Activated effector memory CD4-positive, alpha-beta T cell treated with anti-CD3 and anti-CD28 coated beads, Interleukin-2, amount 50 U/mL, for 16 hours (primary cell): ENCODE measurements around the gene SLC16A11.
A peak's percentile ranks its signal among the peaks of the same experiment; 100 is the strongest.
"Not testable (repeated sequence)": the region's sequence is repeated elsewhere in the genome, so short reads cannot be mapped to it uniquely, and the experiment has no call there.

Experiments used
- DNase-seq: peaks from one replicate; pipeline ENCODE4 v3.0.0-alpha.2; 2020

The SLC16A11 gene

GRCh38 chr17:7058831-7059447 lies 15.0 kb upstream of the SLC16A11 start:
- no peak for DNase-seq

GRCh38 chr17:7056386-7056785 lies 12.5 kb upstream of the SLC16A11 start:
- no peak for DNase-seq

GRCh38 chr17:7050583-7050982 lies 6.7 kb upstream of the SLC16A11 start:
- DNase-seq, result not testable (repeated sequence)

- DNase-seq, result no peak
Observed at GRCh38 chr17:7048968-7049367, 5.1 kb upstream of the SLC16A11 start.

- peak; percentile 72 for DNase-seq
Observed at GRCh38 chr17:7047566-7047965, 3.7 kb upstream of the SLC16A11 start.

GRCh38 chr17:7046725-7047397 lies 3.0 kb upstream of the SLC16A11 start:
- DNase-seq, result peak; percentile 90

- peak; percentile 82 for DNase-seq
Observed at GRCh38 chr17:7046127-7046724, 2.3 kb upstream of the SLC16A11 start.

- DNase-seq, result peak; percentile 66
Observed at GRCh38 chr17:7045492-7046126, 1.7 kb upstream of the SLC16A11 start.

GRCh38 chr17:7043182-7043496 lies 753 bp downstream of the SLC16A11 start:
- no peak for DNase-seq

- peak; percentile 75 for DNase-seq
Observed at GRCh38 chr17:7042501-7043181, 1.3 kb downstream of the SLC16A11 start.

- DNase-seq, result peak; percentile 73
Observed at GRCh38 chr17:7041607-7042500, 2.0 kb downstream of the SLC16A11 start.

GRCh38 chr17:7039832-7040231 lies 4.1 kb downstream of the SLC16A11 start:
- DNase-seq, result no peak

- no peak for DNase-seq
Observed at GRCh38 chr17:7038025-7038862, 5.6 kb downstream of the SLC16A11 start.

- DNase-seq, result peak; percentile 99
Observed at GRCh38 chr17:7035591-7036368, 8.1 kb downstream of the SLC16A11 start, which contains the start of gene SLC16A13. Gene SLC16A13 (plus strand): TSS chr17:7036015. CDS start chr17:7036383, 368 bp downstream.

GRCh38 chr17:7034955-7035590 lies 8.8 kb downstream of the SLC16A11 start:
- DNase-seq, result peak; percentile 81

GRCh38 chr17:7029659-7030058 lies 14.2 kb downstream of the SLC16A11 start:
- peak; percentile 83 for DNase-seq

- DNase-seq, result no peak
Observed at GRCh38 chr17:7029096-7029495, 14.8 kb downstream of the SLC16A11 start.

GRCh38 chr17:7027335-7027734 lies 16.6 kb downstream of the SLC16A11 start:
- no peak for DNase-seq

GRCh38 chr17:7026471-7027115 lies 17.3 kb downstream of the SLC16A11 start:
- DNase-seq, result no peak
